HepG2 (cell line): Measurements from ENCODE around the gene C2orf80. TPM values are rescaled to one million over a fixed set of nuclear protein-coding genes. Genes with fewer than 3 reads are reported as not detected.

Source experiments
- ATAC-seq: fragments of 200-7000 bp; cut with Tn5 transposase; 3 replicates; pipeline ENCODE4 v1.9.1; 2020; ENCODE audit warnings: mild to moderate bottlenecking, moderate library complexity
- BruUV-seq: library from RNA; stranded (reverse); fragments of 400-500 nt; replicated peaks from 2 replicates; lab custom pipeline; 2021; lab: Mats Ljungman, UMichigan
- CTCF ChIA-PET: fragments of 300-600 bp; formaldehyde crosslinking; extraction: SDS; loops from one replicate; lab custom pipeline; 2021; ENCODE audit warnings: low total read pairs, inconsistent platforms, low intra/inter-chr PET ratio; lab: Yijun Ruan, JAX
- POLR2A ChIA-PET: fragments of 350-600 bp; sonication (Branson Sonifier 250); formaldehyde crosslinking; loops from one replicate; lab custom pipeline; 2020; ENCODE audit warnings: antibody characterized with exemption, inconsistent platforms; lab: Yijun Ruan, JAX
- DNase-seq: peaks from one replicate; pipeline ENCODE4 v3.0.0-alpha.2; 2015; ENCODE audit warnings: low spot score
- FAIRE-seq: peaks from 3 replicates; lab custom pipeline; 2011; peaks lifted over from hg19 to GRCh38; lab: Jason Lieb, UNC
- H2AFZ ChIP-seq: one replicate; pipeline ENCODE4 v1.6.1; 2011; ENCODE audit warnings: low read length, inconsistent platforms
- H3K27ac ChIP-seq: fragments of 300-600 bp; 3 replicates; pipeline ENCODE4 v1.8.0; 2011; ENCODE audit warnings: mixed run types, mild to moderate bottlenecking, mixed read lengths, low read length, inconsistent platforms; ENCODE audit not compliant: insufficient read depth; ENCODE audit errors: extremely low read length
- H3K27me3 ChIP-seq, 2 experiments: fragments of 200-600 bp in 1 of 2; 2 replicates in 1 of 2; 3 replicates in 1 of 2; pipeline versions ENCODE4 v1.6.0 to v1.8.0; 2011; ENCODE audit warnings: low read length in 2 of 2, mild to moderate bottlenecking in 2 of 2, moderate library complexity in 2 of 2, inconsistent platforms in 1 of 2; ENCODE audit not compliant: insufficient read depth in 2 of 2, control insufficient read depth in 1 of 2
- H3K36me3 ChIP-seq, 2 experiments: fragments of 200-600 bp in 1 of 2; replicated peaks in 1 of 2; 2 replicates in 1 of 2; 3 replicates in 1 of 2; pipeline versions ENCODE4 v1.5.1 to v1.8.0; 2011; ENCODE audit warnings: low read length in 2 of 2, inconsistent platforms in 1 of 2; ENCODE audit not compliant: insufficient read depth in 2 of 2, control insufficient read depth in 1 of 2
- H3K4me1 ChIP-seq: 2 replicates; pipeline ENCODE4 v1.5.1; 2012; ENCODE audit warnings: low read length, inconsistent platforms; ENCODE audit not compliant: insufficient read depth
- H3K4me2 ChIP-seq: 2 replicates; pipeline ENCODE4 v1.6.0; 2011; ENCODE audit warnings: low read depth, low read length, inconsistent platforms
- H3K4me3 ChIP-seq, 3 experiments: fragments of 200-600 bp in 1 of 3; sonication (generic), shearing (Covaris generic) in 1 of 3; replicated peaks in 1 of 3; 2 replicates each; pipeline ENCODE4 v1.5.1; 2011 to 2016; ENCODE audit warnings: low read length in 3 of 3, inconsistent platforms in 2 of 3, low read depth in 2 of 3, mild to moderate bottlenecking in 2 of 3, control low read depth in 1 of 3, mixed read lengths in 1 of 3; ENCODE audit not compliant: insufficient read depth in 1 of 3
- H3K79me2 ChIP-seq: one replicate; pipeline ENCODE4 v1.6.1; 2011; ENCODE audit warnings: low read length, inconsistent platforms; ENCODE audit not compliant: insufficient read depth
- H3K9ac ChIP-seq: 2 replicates; pipeline ENCODE4 v1.6.0; 2011; ENCODE audit warnings: mild to moderate bottlenecking, low read depth, low read length, inconsistent platforms; ENCODE audit not compliant: insufficient read depth
- H3K9me3 ChIP-seq: 2 replicates; pipeline ENCODE4 v1.5.1; 2012; ENCODE audit warnings: mild to moderate bottlenecking, low read length
- H4K20me1 ChIP-seq: 2 replicates; pipeline ENCODE4 v1.6.0; 2011; ENCODE audit warnings: inconsistent platforms, mild to moderate bottlenecking, low read length, moderate library complexity; ENCODE audit not compliant: insufficient read depth
- CBX2 ChIP-seq, 2 experiments: fragments of 200-600 bp in 1 of 2; sonication (generic); formaldehyde crosslinking in 1 of 2; IDR thresholded peaks; 2 replicates each; pipeline versions ENCODE4 v1.7.0 to v1.8.1; 2018 to 2022; ENCODE audit warnings: low read depth in 2 of 2, low read length in 1 of 2, mild to moderate bottlenecking in 1 of 2, missing genetic modification reagents in 1 of 2
- CCAR2 ChIP-seq: fragments of 200-400 bp; formaldehyde crosslinking; optimal IDR thresholded peaks from 2 replicates; pipeline ENCODE3; 2018; ENCODE audit warnings: low read depth, mild to moderate bottlenecking, low read length, moderate library complexity
- DPF2 ChIP-seq: sonication (generic); formaldehyde crosslinking; IDR thresholded peaks from 2 replicates; pipeline ENCODE4 v1.4.0; 2020; ENCODE audit warnings: mild to moderate bottlenecking, low read depth, missing genetic modification reagents, borderline replicate concordance
- MYC ChIP-seq: sonication (generic); formaldehyde crosslinking; IDR thresholded peaks from 2 replicates; pipeline ENCODE4 v1.9.0; 2021; ENCODE audit warnings: missing genetic modification reagents, borderline replicate concordance
- NFYB ChIP-seq: sonication (generic); formaldehyde crosslinking; IDR thresholded peaks from 2 replicates; pipeline ENCODE4 v1.4.0; 2020; ENCODE audit warnings: missing genetic modification reagents
- SATB2 ChIP-seq: sonication (generic); formaldehyde crosslinking; IDR thresholded peaks from 2 replicates; pipeline ENCODE4 v1.5.0; 2020; ENCODE audit warnings: missing genetic modification reagents
- TGIF2 ChIP-seq: IDR thresholded peaks from 2 replicates; pipeline ENCODE4 v1.6.1; 2016; ENCODE audit warnings: control low read depth, missing compliant biosample characterization
- ZFP82 ChIP-seq: sonication (generic); formaldehyde crosslinking; IDR thresholded peaks from 2 replicates; pipeline ENCODE4 v1.5.1; 2020; ENCODE audit warnings: mild to moderate bottlenecking, missing genetic modification reagents, borderline replicate concordance
- ZFYVE20 ChIP-seq: sonication (generic); formaldehyde crosslinking; IDR thresholded peaks from 2 replicates; pipeline ENCODE4 v1.8.0; 2023; ENCODE audit warnings: low read depth, mild to moderate bottlenecking, moderate library complexity, missing genetic modification reagents, borderline replicate concordance
- ZNF20 ChIP-seq: sonication (generic); formaldehyde crosslinking; IDR thresholded peaks from 2 replicates; pipeline ENCODE4 v1.4.0; 2020; ENCODE audit warnings: mild to moderate bottlenecking, moderate library complexity, missing genetic modification reagents
- ZNF350 ChIP-seq: sonication (generic); formaldehyde crosslinking; IDR thresholded peaks from 2 replicates; pipeline ENCODE4 v1.4.0; 2020; ENCODE audit warnings: mild to moderate bottlenecking, low read depth, missing genetic modification reagents, borderline replicate concordance
- ZNF557 ChIP-seq: sonication (generic); formaldehyde crosslinking; IDR thresholded peaks from 2 replicates; pipeline ENCODE4 v1.4.0; 2020; ENCODE audit warnings: missing genetic modification reagents
- ZNF775 ChIP-seq: sonication (generic); formaldehyde crosslinking; IDR thresholded peaks from 2 replicates; pipeline ENCODE4 v1.4.0; 2020; ENCODE audit warnings: missing genetic modification reagents, mild to moderate bottlenecking, moderate library complexity, borderline replicate concordance
- ZSCAN25 ChIP-seq: sonication (generic); formaldehyde crosslinking; IDR thresholded peaks from 2 replicates; pipeline ENCODE4 v1.8.0; 2022; ENCODE audit warnings: mild to moderate bottlenecking, missing genetic modification reagents
- WGBS: methylation state at CpG from one replicate; pipeline ENCODE4 v1.1.6; 2017; ENCODE audit warnings: low lambda C conversion rate; 5-methylcytosine and 5-hydroxymethylcytosine counted together
- in situ Hi-C: cut with HindIII; loops from 2 replicates; pipeline ENCODE4 v1.10.0; 2017; ENCODE audit warnings: low pct_unique_long_range_greater_than_20kb; ENCODE audit not compliant: extremely low pct_ligation_motif_present
- intact Hi-C: fragments of 100-400 bp; cut with micrococcal nuclease; formaldehyde crosslinking; loops from one replicate; pipeline ENCODE4 v1.10.0; 2022; ENCODE audit not compliant: unreplicated experiment
- polyA plus RNA-seq, 8 experiments: library from polyadenylated mRNA; depleted of rRNA in 3 of 8; stranded (reverse) in 7 of 8; unstranded in 1 of 8; fragments of >200 nt; fragmentation: Illumina TruSeq in 4 of 8; extraction: Trizol in 4 of 8; gene quantifications; 2 replicates each; pipeline versions ENCODE4 v1.2.1 to v1.2.3, GENCODE V29; 2011 to 2016; ENCODE audit warnings: low read depth in 4 of 8, missing spikeins in 1 of 8, mixed read lengths in 1 of 8; ENCODE audit not compliant: insufficient read depth in 1 of 8
- total RNA-seq, 5 experiments: library from RNA; depleted of rRNA; stranded (reverse); fragments of >200 nt; fragmentation: Illumina TruSeq; extraction: Trizol; gene quantifications; 2 replicates each; pipeline ENCODE4 v1.2.3, GENCODE V29; 2016; ENCODE audit warnings: low read depth in 1 of 5
- TF ChIP-seq, protein P1 (sequence below): sonication (generic); formaldehyde crosslinking; IDR thresholded peaks from 2 replicates; pipeline ENCODE4 v1.5.1; 2020; ENCODE audit warnings: missing genetic modification reagents, mild to moderate bottlenecking, borderline replicate concordance
- TF ChIP-seq, protein P2 (sequence below): sonication (generic); formaldehyde crosslinking; IDR thresholded peaks from 2 replicates; pipeline ENCODE4 v1.8.1; 2023; ENCODE audit warnings: mild to moderate bottlenecking, missing genetic modification reagents, borderline replicate concordance

C2orf80 gene
- total and polyA plus RNA-seq, 2 of the 13 experiments (the other 11 are each of a cell fraction or from before 2014, with no cell fraction given) = not detected

DNA sequence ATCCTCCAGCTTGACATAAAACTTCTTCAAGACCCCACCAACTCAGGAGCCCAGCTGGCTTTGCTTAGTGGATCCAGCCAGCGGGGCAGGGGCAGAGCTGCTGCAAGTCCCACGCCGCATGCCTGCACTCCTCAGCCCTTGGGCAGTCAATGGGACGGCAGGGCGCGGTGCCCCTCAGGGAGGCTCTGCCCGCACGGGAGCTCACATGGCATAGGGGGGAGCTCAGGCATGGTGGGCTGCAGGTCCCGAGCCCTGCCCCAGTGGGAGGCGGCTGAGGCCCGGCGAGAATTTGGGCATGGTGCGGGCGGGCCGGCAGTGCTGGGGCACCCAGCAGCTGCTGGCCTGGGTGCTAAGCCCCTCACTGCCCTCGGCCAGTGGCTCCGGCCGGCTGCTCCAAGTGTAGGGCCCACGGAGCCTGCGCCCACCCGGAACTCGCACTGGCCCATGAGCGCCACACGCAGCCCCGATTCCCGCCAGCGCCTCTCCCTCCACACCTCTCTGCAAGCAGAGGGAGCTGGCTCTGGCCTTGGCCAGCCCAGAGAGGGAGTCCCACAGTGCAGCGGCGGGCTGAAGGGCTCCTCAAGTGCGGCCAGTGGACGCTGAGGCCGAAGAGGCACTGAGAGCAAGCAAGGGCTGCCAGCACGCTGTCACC is 37.9 kb upstream of the C2orf80 start:
- Histone ChIP-seq H3K4me2 (no peak overlapping the region), H3K36me3 (no peaks in the 10 kb centered on the region), H3K27me3 (no peaks in the 10 kb centered on the region), H4K20me1 (no peaks in the 10 kb centered on the region), H3K4me1 (no peaks in the 10 kb centered on the region), H2AFZ (no peak overlapping the region), H3K4me3 (no peak overlapping the region), H3K9me3 (no peaks in the 10 kb centered on the region), H3K9ac (no peak overlapping the region), H3K79me2 (no peaks in the 10 kb centered on the region), H3K27ac (no peak overlapping the region)
- CTCF ChIA-PET = no interaction called here
- BruUV-seq = no TSS peak
- 82% methylated on average over 27 of the region's 33 CpGs for WGBS
- no peak for DNase-seq
- in situ Hi-C loops = no loop called here
- FAIRE-seq = no peak
- POLR2A ChIA-PET = no interaction called here
- TF ChIP-seq ZNF20 (CRISPR knock-in tag) (no peak), ZNF775 (CRISPR knock-in tag) (no peak), ZNF350 (no peak), CCAR2 (no peak), ZFP82 (CRISPR knock-in tag) (no peak), TGIF2 (CRISPR knock-in tag) (no peak), MYC (CRISPR knock-in tag) (no peak), SATB2 (CRISPR knock-in tag) (no peak), ZSCAN25 (CRISPR knock-in tag) (no peak), NFYB (CRISPR knock-in tag) (no peak; the same call in 1 of the 2 replicates), ZFYVE20 (CRISPR knock-in tag) (no peak), ZNF557 (CRISPR knock-in tag) (no peak), DPF2 (CRISPR knock-in tag) (no peak), CBX2 (IDR thresholded peaks at IDR 0.05; ENCODE audit: low read depth, low read length) (no peak), CBX2 (CRISPR knock-in tag; IDR thresholded peaks at IDR 0.05; ENCODE audit: low read depth) (no peak)
- TF ChIP-seq, protein P1, sequence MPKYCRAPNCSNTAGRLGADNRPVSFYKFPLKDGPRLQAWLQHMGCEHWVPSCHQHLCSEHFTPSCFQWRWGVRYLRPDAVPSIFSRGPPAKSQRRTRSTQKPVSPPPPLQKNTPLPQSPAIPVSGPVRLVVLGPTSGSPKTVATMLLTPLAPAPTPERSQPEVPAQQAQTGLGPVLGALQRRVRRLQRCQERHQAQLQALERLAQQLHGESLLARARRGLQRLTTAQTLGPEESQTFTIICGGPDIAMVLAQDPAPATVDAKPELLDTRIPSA (CRISPR knock-in tag) = no peak
- TF ChIP-seq, protein P2, sequence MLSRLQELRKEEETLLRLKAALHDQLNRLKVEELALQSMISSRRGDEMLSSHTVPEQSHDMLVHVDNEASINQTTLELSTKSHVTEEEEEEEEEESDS (CRISPR knock-in tag) = no peak
- peak; percentile 29; the same call in 2 of the 3 replicates for ATAC-seq
- intact Hi-C loops = no loop called here
